WTC11 (cell line): ENCODE measurements around the gene SLC25A22. TPM values are rescaled to one million over a fixed set of nuclear protein-coding genes. Genes with fewer than 3 reads are reported as not detected.

Experiments
- ATAC-seq: fragments of 200-7000 bp; cut with Tn5 transposase; 2 replicates; pipeline ENCODE4 v1.10.0; 2021; ENCODE audit warnings: mild to moderate bottlenecking, moderate library complexity
- CTCF ChIA-PET: fragments of 300-600 bp; sonication (Branson Sonifier 250); formaldehyde crosslinking; loops from one replicate; lab custom pipeline; 2021; ENCODE audit warnings: antibody characterized with exemption; lab: Charles Lee
- POLR2A ChIA-PET: fragments of 350-600 bp; sonication (Branson Sonifier 250); formaldehyde crosslinking; loops from one replicate; lab custom pipeline; 2021; ENCODE audit warnings: antibody characterized with exemption; lab: Charles Lee
- DNase-seq: peaks from one replicate; pipeline ENCODE4 v3.0.0; 2021; ENCODE audit warnings: low spot score
- H3K27ac Mint-ChIP-seq: 2 replicates; pipeline ENCODE4 v1.8.0; 2021; ENCODE audit warnings: mixed read lengths
- H3K27me3 Mint-ChIP-seq: 2 replicates; pipeline ENCODE4 v1.8.0; 2021; ENCODE audit warnings: low read depth, mild to moderate bottlenecking, moderate library complexity, mixed read lengths
- H3K36me3 Mint-ChIP-seq: 2 replicates; pipeline ENCODE4 v1.8.0; 2021; ENCODE audit warnings: mixed read lengths
- H3K4me1 Mint-ChIP-seq: 2 replicates; pipeline ENCODE4 v1.8.0; 2022; ENCODE audit warnings: mixed read lengths
- H3K4me3 Mint-ChIP-seq: 2 replicates; pipeline ENCODE4 v1.8.0; 2021; ENCODE audit warnings: mild to moderate bottlenecking, moderate library complexity, mixed read lengths
- H3K9me3 Mint-ChIP-seq: 2 replicates; pipeline ENCODE4 v1.8.0; 2021; ENCODE audit warnings: mixed read lengths
- CREM ChIP-seq: sonication (generic); formaldehyde crosslinking; IDR thresholded peaks from 2 replicates; pipeline ENCODE4 v1.8.1; 2022; ENCODE audit warnings: mild to moderate bottlenecking, missing genetic modification reagents, moderate library complexity
- CTCF ChIP-seq: fragments of 200-600 bp; IDR thresholded peaks from 2 replicates; pipeline ENCODE4 v1.8.0; 2022; ENCODE audit warnings: antibody characterized with exemption
- EMX1 ChIP-seq: fragments of 250-450 bp; sonication (Bioruptor Pico); IDR thresholded peaks from 2 replicates; pipeline ENCODE4 v1.8.0; 2021; ENCODE audit warnings: mild to moderate bottlenecking
- FOXJ3 ChIP-seq: sonication (generic); formaldehyde crosslinking; IDR thresholded peaks from 2 replicates; pipeline ENCODE4 v1.9.0; 2021; ENCODE audit warnings: missing genetic modification reagents, mild to moderate bottlenecking, borderline replicate concordance
- GABPB1 ChIP-seq: sonication (generic); formaldehyde crosslinking; IDR thresholded peaks from 2 replicates; pipeline ENCODE4 v1.8.1; 2023; ENCODE audit warnings: mild to moderate bottlenecking, missing genetic modification reagents
- GRHL2 ChIP-seq: fragments of 250-450 bp; sonication (Bioruptor Pico); IDR thresholded peaks from 2 replicates; pipeline ENCODE4 v1.8.0; 2022; ENCODE audit warnings: mild to moderate bottlenecking, moderate library complexity; ENCODE audit not compliant: insufficient replicate concordance, severe bottlenecking
- HMGA2 ChIP-seq: fragments of 250-450 bp; sonication (Bioruptor Pico); IDR thresholded peaks from 2 replicates; pipeline ENCODE4 v1.4.0; 2021; ENCODE audit warnings: mild to moderate bottlenecking, moderate library complexity
- HMGXB4 ChIP-seq: sonication (generic); formaldehyde crosslinking; IDR thresholded peaks from 2 replicates; pipeline ENCODE4 v1.8.1; 2023; ENCODE audit warnings: mild to moderate bottlenecking, moderate library complexity, missing genetic modification reagents
- IRF2 ChIP-seq: sonication (generic); formaldehyde crosslinking; IDR thresholded peaks from 2 replicates; pipeline ENCODE4 v1.8.0; 2022; ENCODE audit warnings: low read depth, missing genetic modification reagents, borderline replicate concordance
- KAT7 ChIP-seq: sonication (generic); formaldehyde crosslinking; IDR thresholded peaks from 2 replicates; pipeline ENCODE4 v1.8.1; 2023; ENCODE audit warnings: missing genetic modification reagents, mild to moderate bottlenecking, borderline replicate concordance
- MXD4 ChIP-seq: fragments of 250-450 bp; sonication (Bioruptor Pico); IDR thresholded peaks from 2 replicates; pipeline ENCODE4 v1.8.0; 2021; ENCODE audit warnings: mild to moderate bottlenecking, moderate library complexity, borderline replicate concordance
- NR1H2 ChIP-seq: sonication (generic); formaldehyde crosslinking; IDR thresholded peaks from 2 replicates; pipeline ENCODE4 v1.9.0; 2021; ENCODE audit warnings: mild to moderate bottlenecking, moderate library complexity, missing genetic modification reagents
- NR2C2 ChIP-seq: sonication (generic); formaldehyde crosslinking; IDR thresholded peaks from 2 replicates; pipeline ENCODE4 v1.8.0; 2022; ENCODE audit warnings: mild to moderate bottlenecking, missing genetic modification reagents
- OVOL2 ChIP-seq: fragments of 250-450 bp; sonication (Bioruptor Pico); IDR thresholded peaks from 2 replicates; pipeline ENCODE4 v1.9.0; 2021; ENCODE audit warnings: mild to moderate bottlenecking, borderline replicate concordance
- ZBTB43 ChIP-seq: sonication (generic); formaldehyde crosslinking; IDR thresholded peaks from 2 replicates; pipeline ENCODE4 v1.8.1; 2023; ENCODE audit warnings: mild to moderate bottlenecking, missing genetic modification reagents
- ZNF219 ChIP-seq: sonication (generic); formaldehyde crosslinking; IDR thresholded peaks from 2 replicates; pipeline ENCODE4 v1.8.0; 2023; ENCODE audit warnings: missing genetic modification reagents, mild to moderate bottlenecking, borderline replicate concordance
- ZNF263 ChIP-seq: sonication (generic); formaldehyde crosslinking; IDR thresholded peaks from 2 replicates; pipeline ENCODE4 v1.8.1; 2022; ENCODE audit warnings: low read depth, mild to moderate bottlenecking, moderate library complexity, missing genetic modification reagents
- ZNF416 ChIP-seq: fragments of 250-450 bp; sonication (Bioruptor Pico); IDR thresholded peaks from 2 replicates; pipeline ENCODE4 v1.9.0; 2021; ENCODE audit warnings: mild to moderate bottlenecking, inconsistent platforms
- ZNF423 ChIP-seq: fragments of 250-450 bp; sonication (Bioruptor Pico); IDR thresholded peaks from 2 replicates; pipeline ENCODE4 v2.1.2; 2022; ENCODE audit warnings: mild to moderate bottlenecking, moderate library complexity
- ZNF532 ChIP-seq: fragments of 250-450 bp; sonication (Bioruptor Pico); IDR thresholded peaks from 2 replicates; pipeline ENCODE4 v1.9.0; 2021; ENCODE audit warnings: mild to moderate bottlenecking, borderline replicate concordance
- ZSCAN18 ChIP-seq: fragments of 250-450 bp; sonication (Bioruptor Pico); IDR thresholded peaks from 2 replicates; pipeline ENCODE4 v2.1.2; 2022; ENCODE audit warnings: mild to moderate bottlenecking, moderate library complexity
- total RNA-seq: library from RNA; stranded (reverse); gene quantifications from 3 replicates; pipeline ENCODE4 v1.2.3, GENCODE V29; 2021

Gene SLC25A22
- total RNA-seq, 1 experiment from 2014 or later: 44.8 TPM

- Mint-ChIP-seq H3K4me3 (no peak overlapping the region), H3K27me3 (peaks cover 10% of the 10 kb centered on the region), H3K4me1 (peaks cover 21% of the 10 kb centered on the region), H3K36me3 (no peaks in the 10 kb centered on the region), H3K27ac (no peak overlapping the region), H3K9me3 (no peaks in the 10 kb centered on the region)
- ChIA-PET CTCF (no interaction called here), POLR2A (no interaction called here)
- DNase-seq: no peak
- TF ChIP-seq HMGA2 (CRISPR knock-in tag) (no peak), NR1H2 (CRISPR knock-in tag) (no peak), GRHL2 (no peak), CREM (CRISPR knock-in tag) (no peak), GABPB1 (CRISPR knock-in tag) (no peak), OVOL2 (CRISPR knock-in tag) (no peak), ZSCAN18 (CRISPR knock-in tag) (no peak), NR2C2 (no peak), ZNF532 (CRISPR knock-in tag) (no peak), KAT7 (CRISPR knock-in tag) (no peak), FOXJ3 (CRISPR knock-in tag) (no peak), IRF2 (CRISPR knock-in tag) (no peak), HMGXB4 (CRISPR knock-in tag) (no peak)
- no peak for ATAC-seq
These were observed 25.6 kb upstream of the SLC25A22 start for GRCh38 chr11:823441-824291.

GRCh38 chr11:821512-822371 lies 23.7 kb upstream of the SLC25A22 start:
- no peak for ATAC-seq
- CTCF ChIA-PET: no interaction called here
- H3K4me3 Mint-ChIP-seq: no peak overlapping the region

More at GRCh38 chr11:821512-822371, 23.7 kb upstream of the SLC25A22 start:
- no peak for DNase-seq
- no peak overlapping the region for H3K27ac Mint-ChIP-seq
- no peaks in the 10 kb centered on the region; the same call in 1 of the 2 replicates for H3K27me3 Mint-ChIP-seq
- no peaks in the 10 kb centered on the region for H3K36me3 Mint-ChIP-seq
- peaks cover 12% of the 10 kb centered on the region for H3K4me1 Mint-ChIP-seq
- no peaks in the 10 kb centered on the region for H3K9me3 Mint-ChIP-seq
- POLR2A ChIA-PET: interaction anchor here (3.4 kb wide), 1 partner anchor 8 kb away, joined by 38 read pairs; the partner anchor contains the start of gene CRACR2B
- no peak for TF ChIP-seq CREM (CRISPR knock-in tag)
- no peak for TF ChIP-seq CTCF
- TF ChIP-seq EMX1: no peak
- TF ChIP-seq ZBTB43 (CRISPR knock-in tag): no peak
- no peak for TF ChIP-seq ZNF423
- TF ChIP-seq MXD4: no peak
- TF ChIP-seq ZNF416 (CRISPR knock-in tag): no peak
- no peak for TF ChIP-seq ZNF219
- no peak for TF ChIP-seq OVOL2 (CRISPR knock-in tag)
- TF ChIP-seq ZNF263 (CRISPR knock-in tag): no peak
